ENCODE data around the gene SPEF1. TPM values are rescaled to one million over a fixed set of nuclear protein-coding genes. Genes with fewer than 3 reads are reported as not detected.

Gene SPEF1
- total and polyA plus RNA-seq, 2 of the 13 experiments (the other 11 are each of a cell fraction or from before 2014, with no cell fraction given): 0.11 to 0.27 TPM

GRCh38 chr20:3818155-3819151 is 37.2 kb upstream of the SPEF1 start (continued):
- peak; percentile 37; the same call in 1 of the 2 replicates for TF ChIP-seq ZHX2 (IDR thresholded peaks at IDR 0.05; ENCODE audit: low read depth)
- TF ChIP-seq ZHX2 (CRISPR knock-in tag; IDR thresholded peaks at IDR 0.05; ENCODE audit: borderline replicate concordance): no peak
- TF ChIP-seq EED (CRISPR knock-in tag; IDR thresholded peaks at IDR 0.05): peak; percentile 83
- TF ChIP-seq KDM4B (CRISPR knock-in tag; IDR thresholded peaks at IDR 0.05): peak; percentile 56; the same call in 1 of the 2 replicates
- TF ChIP-seq ZNF557 (CRISPR knock-in tag; IDR thresholded peaks at IDR 0.05): no peak; the same call in 1 of the 2 replicates
- no peak for TF ChIP-seq REL (CRISPR knock-in tag; conservative IDR thresholded peaks at IDR 0.05)
- TF ChIP-seq KLF6 (CRISPR knock-in tag; IDR thresholded peaks at IDR 0.05): 0 out of 2 replicates have a peak, but pooled peaks have one; percentile 57
- TF ChIP-seq SP1 (IDR thresholded peaks at IDR 0.05): no peak
- TF ChIP-seq SP1 (CRISPR knock-in tag; IDR thresholded peaks at IDR 0.05): peak; percentile 41; the same call in 1 of the 2 replicates
- TF ChIP-seq NFKBIZ (CRISPR knock-in tag; IDR thresholded peaks at IDR 0.05): peak; percentile 90; the same call in 1 of the 2 replicates
- TF ChIP-seq ZBTB2 (CRISPR knock-in tag; IDR thresholded peaks at IDR 0.05; ENCODE audit: low read depth): no peak
- no peak for TF ChIP-seq HOXA9 (CRISPR knock-in tag; IDR thresholded peaks at IDR 0.05; ENCODE audit: borderline replicate concordance)
- no peak for TF ChIP-seq PAXIP1 (CRISPR knock-in tag; conservative IDR thresholded peaks at IDR 0.05)
- TF ChIP-seq RBM22 (optimal IDR thresholded peaks at IDR 0.05; ENCODE audit: low read length): no peak
- peak; percentile 23; the same call in 1 of the 2 replicates for TF ChIP-seq LBX2 (CRISPR knock-in tag; IDR thresholded peaks at IDR 0.05; ENCODE audit: borderline replicate concordance)
- TF ChIP-seq POGZ (CRISPR knock-in tag; IDR thresholded peaks at IDR 0.05): peak; percentile 65
- no peak for TF ChIP-seq MXD1 (CRISPR knock-in tag; IDR thresholded peaks at IDR 0.05)
